Activated T-helper 17 cell treated with anti-CD3 and anti-CD28 coated beads, Interleukin-2, amount 50 U/mL, for 72 hours (primary cell): ENCODE measurements around the gene UGDH. TPM values are rescaled to one million over a fixed set of nuclear protein-coding genes. Genes with fewer than 3 reads are reported as not detected.
"Not testable (repeated sequence)": the region's sequence is repeated elsewhere in the genome, so short reads cannot be mapped to it uniquely, and the experiment has no call there.

Source experiments
- ATAC-seq: fragments of 150-1000 bp; cut with Tn5 transposase; replicated peaks from 2 replicates; pipeline ENCODE4 v1.10.0; 2021; ENCODE audit warnings: mild to moderate bottlenecking, moderate library complexity
- H3K27ac Mint-ChIP-seq: one replicate; pipeline ENCODE4 v1.8.0; 2022; ENCODE audit warnings: mixed read lengths
- H3K27me3 Mint-ChIP-seq: one replicate; pipeline ENCODE4 v1.8.0; 2022; ENCODE audit warnings: mixed read lengths
- H3K36me3 Mint-ChIP-seq: one replicate; pipeline ENCODE4 v1.8.0; 2022; ENCODE audit warnings: low read depth, mild to moderate bottlenecking, mixed read lengths
- H3K4me1 Mint-ChIP-seq: one replicate; pipeline ENCODE4 v1.8.0; 2022; ENCODE audit warnings: mixed read lengths
- H3K4me3 Mint-ChIP-seq: one replicate; pipeline ENCODE4 v1.8.0; 2022; ENCODE audit warnings: mild to moderate bottlenecking, mixed read lengths
- H3K9me3 Mint-ChIP-seq: one replicate; pipeline ENCODE4 v1.8.0; 2022; ENCODE audit warnings: mixed read lengths
- total RNA-seq, 2 donors: library from RNA; stranded (reverse); gene quantifications; one replicate each; pipeline ENCODE4 v1.2.3, GENCODE V29; 2022

The UGDH gene
- 10 to 100 TPM; 31.1 to 31.3 TPM for total RNA-seq

DNA sequence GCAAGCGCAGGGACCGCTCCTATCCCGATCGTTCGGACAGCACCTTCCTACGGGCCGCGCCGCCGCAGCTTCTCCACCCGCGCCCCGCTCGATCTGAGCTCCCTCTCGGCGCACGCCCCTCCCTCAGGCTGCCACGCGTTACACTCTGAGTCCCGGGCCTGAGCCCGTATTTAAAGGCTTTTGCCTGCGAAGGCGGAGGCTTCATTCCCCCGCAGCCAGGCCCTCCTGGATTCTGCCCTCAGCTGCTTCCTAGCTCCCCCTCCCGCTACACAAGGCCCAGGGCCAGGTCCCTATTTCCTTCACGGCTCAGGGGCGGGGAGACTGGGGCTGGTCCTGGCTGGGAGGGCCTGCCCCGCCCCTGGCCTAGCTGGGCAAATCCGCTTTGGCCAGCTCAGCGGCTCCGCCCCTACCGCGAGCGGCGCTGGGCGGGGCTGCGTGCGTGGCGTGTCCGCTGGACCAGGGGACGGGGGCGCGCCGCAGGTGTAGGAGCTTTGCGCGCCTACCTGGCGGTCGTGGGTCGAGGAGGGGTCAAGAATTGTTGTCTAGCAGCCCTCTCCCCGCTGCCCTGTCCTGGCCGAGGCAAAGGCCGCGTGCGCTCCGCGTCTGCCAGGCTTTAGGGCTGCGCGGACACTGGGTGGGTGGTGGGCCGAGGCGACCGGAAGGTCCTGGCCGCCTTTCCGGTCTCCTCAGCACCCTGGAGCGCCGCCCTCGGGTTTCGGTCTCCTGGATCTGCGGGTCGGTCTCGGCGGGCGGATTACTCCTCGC, at the start of gene UGDH:
Gene UGDH, minus strand, starts transcription at position 144 of the 765 bp plus-strand sequence. CDS start 5,927 bp downstream, outside the sequence.
- Mint-ChIP-seq H3K27me3 (no peaks in the 10 kb centered on the region), H3K4me1 (peaks cover 11% of the 10 kb centered on the region), H3K27ac (peak within 1 kb of the TSS; percentile 96), H3K4me3 (peak within 1 kb of the TSS; percentile 96), H3K36me3 (no peaks in the 10 kb centered on the region), H3K9me3 (peaks cover 8% of the 10 kb centered on the region)
- peak; percentile 99 for ATAC-seq

DNA sequence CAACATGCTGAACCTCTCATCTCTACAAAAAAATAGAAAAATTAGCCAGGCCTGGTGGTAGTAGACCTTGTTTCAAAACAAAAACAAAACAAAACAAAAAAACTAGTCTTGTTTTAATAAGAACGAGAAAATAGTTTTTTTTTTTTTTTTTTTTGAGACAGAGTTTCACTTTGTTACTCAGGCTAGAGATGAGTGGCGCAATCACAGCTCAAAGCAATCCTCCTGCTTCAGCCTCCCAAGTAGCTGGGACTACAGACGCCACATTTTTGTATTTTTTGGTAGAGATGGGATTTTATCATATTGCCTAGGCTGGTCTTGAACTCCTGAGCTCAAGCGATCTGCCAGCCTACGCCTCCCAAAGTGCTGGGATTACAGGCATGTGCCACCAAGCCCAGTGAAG, 47.7 kb upstream of the UGDH start:
- H3K36me3 Mint-ChIP-seq, result no peaks in the 10 kb centered on the region
- ATAC-seq, result peak; percentile 35

DNA sequence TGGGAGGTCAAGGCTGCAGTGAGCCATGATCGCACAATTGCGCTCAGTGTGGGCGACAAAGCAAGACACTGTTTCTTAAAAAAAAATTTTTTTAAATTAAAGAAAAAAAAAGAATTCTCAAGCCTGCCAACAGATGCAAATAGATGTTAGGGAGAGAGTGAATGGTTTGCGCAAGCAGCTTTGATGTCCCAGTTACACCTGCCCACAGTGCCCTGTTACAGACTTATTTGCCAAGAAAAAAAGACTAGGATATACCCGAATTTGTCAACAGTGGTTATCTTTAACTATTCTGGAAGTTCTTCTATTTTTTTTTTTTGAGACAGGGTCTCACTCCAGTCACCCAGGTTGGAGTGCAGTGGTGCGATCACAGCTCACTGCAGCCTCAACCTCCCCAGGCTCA, 44.3 kb upstream of the UGDH start:
- H3K4me1 Mint-ChIP-seq, result no peaks in the 10 kb centered on the region
- H3K36me3 Mint-ChIP-seq, result no peaks in the 10 kb centered on the region

More for the DNA sequence above, 47.7 kb upstream of the UGDH start:
- Mint-ChIP-seq H3K27ac (no peak overlapping the region), H3K9me3 (no peaks in the 10 kb centered on the region), H3K4me1 (no peaks in the 10 kb centered on the region), H3K27me3 (no peaks in the 10 kb centered on the region), H3K4me3 (no peak overlapping the region)

DNA sequence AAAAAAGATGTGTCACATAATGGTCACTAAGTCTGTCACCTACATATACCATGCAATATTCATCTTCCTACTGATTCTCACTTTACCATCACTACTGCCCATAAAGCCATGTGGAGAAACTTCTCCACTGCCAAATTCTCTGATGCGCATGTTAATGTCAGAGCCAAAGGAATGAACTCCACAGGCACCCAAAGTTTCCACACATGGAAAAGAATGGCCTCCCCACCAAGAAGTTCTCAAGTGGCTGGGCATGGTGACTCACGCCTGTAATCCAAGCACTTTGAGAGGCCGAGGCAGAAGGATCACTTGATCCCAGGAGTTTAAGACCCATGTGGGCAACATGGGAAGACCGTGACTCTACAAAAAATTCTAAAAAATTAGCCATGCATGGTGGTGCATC, 43.8 kb upstream of the UGDH start:
- Mint-ChIP-seq H3K9me3 (no peaks in the 10 kb centered on the region), H3K4me1 (peaks cover 3% of the 10 kb centered on the region), H3K36me3 (no peaks in the 10 kb centered on the region), H3K27ac (no peak overlapping the region), H3K27me3 (no peaks in the 10 kb centered on the region), H3K4me3 (no peak overlapping the region)
- no peak for ATAC-seq

More for the DNA sequence above, 44.3 kb upstream of the UGDH start:
- Mint-ChIP-seq H3K9me3 (no peaks in the 10 kb centered on the region), H3K27me3 (no peaks in the 10 kb centered on the region), H3K4me3 (no peak overlapping the region), H3K27ac (no peak overlapping the region)
- no peak for ATAC-seq

DNA sequence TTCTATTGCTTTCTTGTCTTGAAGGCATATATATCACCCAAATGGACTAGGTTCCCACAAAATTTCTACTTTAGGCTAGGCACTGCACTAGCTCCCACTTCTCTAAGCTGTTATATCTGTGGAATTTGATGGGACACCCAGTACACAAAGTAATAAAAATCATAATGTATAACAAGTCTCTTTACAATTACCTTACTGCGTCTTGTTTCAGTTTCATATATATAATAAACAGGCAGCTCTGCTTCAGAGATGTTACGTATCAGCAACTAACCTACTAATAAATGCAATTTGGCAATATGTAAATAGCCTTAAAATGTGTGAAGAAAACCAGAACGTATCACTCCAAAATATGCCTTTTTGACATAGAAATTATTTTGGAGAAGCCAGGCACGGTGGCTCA, 42.0 kb upstream of the UGDH start:
- H3K4me1 Mint-ChIP-seq, result peaks cover 4% of the 10 kb centered on the region

DNA sequence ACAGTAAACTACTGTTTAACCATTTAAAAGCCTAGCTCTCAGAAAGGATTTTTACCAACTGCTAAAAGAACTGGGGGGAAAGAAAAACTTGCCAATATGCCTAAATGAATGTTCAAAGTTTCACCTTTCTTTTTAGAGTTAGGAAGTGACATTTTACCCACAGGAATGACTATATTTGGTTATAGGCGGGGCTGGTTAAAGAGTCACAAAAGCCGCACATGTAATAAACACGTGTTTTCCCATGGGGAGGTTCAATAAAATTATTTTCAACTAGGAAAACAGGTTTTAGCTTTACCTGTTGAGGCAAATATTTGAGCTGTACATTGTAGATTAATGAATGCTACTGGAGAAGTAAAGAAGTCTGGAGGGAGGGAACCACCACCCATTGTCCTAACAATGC, 41.6 kb upstream of the UGDH start:
- no peaks in the 10 kb centered on the region for H3K36me3 Mint-ChIP-seq
- H3K9me3 Mint-ChIP-seq, result no peaks in the 10 kb centered on the region
- H3K4me3 Mint-ChIP-seq, result peak overlapping the region; percentile 8
- H3K4me1 Mint-ChIP-seq, result peaks cover 4% of the 10 kb centered on the region
- no peaks in the 10 kb centered on the region for H3K27me3 Mint-ChIP-seq
- peak; percentile 56 for ATAC-seq
- H3K27ac Mint-ChIP-seq, result no peak overlapping the region

More for the DNA sequence above, 42.0 kb upstream of the UGDH start:
- no peak for ATAC-seq
- Mint-ChIP-seq H3K4me3 (peak overlapping the region; percentile 8), H3K27me3 (no peaks in the 10 kb centered on the region), H3K9me3 (no peaks in the 10 kb centered on the region), H3K36me3 (no peaks in the 10 kb centered on the region), H3K27ac (no peak overlapping the region)

DNA sequence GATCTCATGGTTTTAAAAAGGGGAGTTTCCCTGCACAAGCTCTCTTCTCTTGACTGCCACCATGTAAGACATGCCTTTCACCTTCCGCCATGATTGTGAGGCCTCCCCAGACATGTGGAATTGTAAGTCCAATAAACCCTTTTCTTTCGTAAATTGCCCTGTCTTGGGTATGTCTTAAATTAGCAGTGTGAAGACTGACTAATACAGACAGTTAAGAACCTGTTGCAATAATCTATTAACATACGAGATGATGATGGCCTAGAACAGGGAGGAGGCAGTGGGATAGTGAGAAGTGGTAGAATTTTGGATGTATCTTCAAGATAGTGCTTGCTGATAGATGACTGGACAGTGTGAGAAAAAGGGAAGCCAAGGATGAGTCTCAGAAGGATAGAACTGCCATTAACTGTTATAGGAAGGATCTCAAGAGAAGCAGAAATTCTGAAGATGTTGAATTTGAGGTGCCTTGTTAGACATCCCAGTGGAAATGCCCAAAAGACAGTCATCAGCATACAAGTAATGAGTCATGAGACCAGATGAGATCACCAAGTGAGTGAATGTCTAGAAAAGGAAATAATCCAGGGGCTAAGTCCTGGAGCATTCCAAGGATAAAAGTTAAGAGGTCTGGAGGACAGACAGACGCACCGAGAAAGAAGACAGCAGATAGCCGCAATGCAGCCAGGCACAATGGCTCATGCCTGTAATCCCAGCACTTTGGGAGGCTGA, 38.8 kb upstream of the UGDH start:
- H3K9me3 Mint-ChIP-seq, result no peaks in the 10 kb centered on the region
- ATAC-seq, result no peak
- H3K27me3 Mint-ChIP-seq, result no peaks in the 10 kb centered on the region
- no peak overlapping the region for H3K27ac Mint-ChIP-seq
- H3K4me1 Mint-ChIP-seq, result peaks cover 4% of the 10 kb centered on the region
- no peak overlapping the region for H3K4me3 Mint-ChIP-seq
- no peaks in the 10 kb centered on the region for H3K36me3 Mint-ChIP-seq

DNA sequence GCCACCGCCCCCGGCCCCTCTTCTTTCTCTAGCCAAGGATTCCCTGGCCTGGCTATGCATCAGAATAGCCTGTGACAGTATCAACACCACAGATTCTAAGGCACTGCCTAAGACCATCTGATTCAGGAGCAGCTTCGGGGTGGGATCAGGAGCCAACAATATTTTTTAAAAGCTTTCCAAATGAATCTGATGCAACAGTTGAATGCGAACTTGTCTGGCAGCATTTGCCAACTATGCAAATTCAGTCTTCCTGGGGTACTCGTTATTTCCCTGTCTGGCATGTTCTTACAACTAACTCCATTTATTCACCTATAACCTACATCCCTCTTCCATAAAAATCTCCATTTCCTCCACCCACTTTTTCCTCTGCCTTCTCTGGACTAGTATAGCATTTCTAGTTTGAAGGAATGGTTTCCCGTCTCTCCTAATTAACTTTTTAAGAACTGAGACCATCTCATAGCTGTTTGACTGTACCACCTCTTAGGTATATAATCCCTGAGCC, 36.2 kb upstream of the UGDH start:
- Mint-ChIP-seq H3K9me3 (no peaks in the 10 kb centered on the region), H3K36me3 (no peaks in the 10 kb centered on the region), H3K27ac (peak overlapping the region; percentile 58), H3K27me3 (no peaks in the 10 kb centered on the region), H3K4me1 (peaks cover 4% of the 10 kb centered on the region), H3K4me3 (no peak overlapping the region)
- ATAC-seq, result no peak

DNA sequence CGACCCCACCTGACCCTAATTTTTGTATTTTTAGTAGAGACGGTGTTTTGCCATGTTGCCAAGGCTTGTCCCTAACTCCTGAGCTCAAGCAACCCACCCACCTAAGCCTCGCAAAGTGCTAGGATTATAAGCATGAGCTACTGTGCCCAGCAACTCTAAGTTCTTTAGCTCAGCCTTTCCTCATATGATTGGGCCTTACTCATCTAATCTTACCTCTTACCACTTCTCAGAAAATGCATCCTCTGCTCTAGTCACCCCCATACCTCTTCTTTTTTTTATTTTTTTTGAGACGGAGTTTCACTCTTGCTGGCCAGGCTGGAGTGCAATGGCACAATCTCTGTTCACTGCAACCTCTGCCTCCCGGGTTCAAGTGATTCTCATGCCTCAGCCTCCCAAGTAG, 35.6 kb upstream of the UGDH start:
- no peaks in the 10 kb centered on the region for H3K27me3 Mint-ChIP-seq
- ATAC-seq, result peak; percentile 35
- H3K4me3 Mint-ChIP-seq, result no peak overlapping the region
- no peaks in the 10 kb centered on the region for H3K36me3 Mint-ChIP-seq
- peaks cover 4% of the 10 kb centered on the region for H3K4me1 Mint-ChIP-seq
- no peaks in the 10 kb centered on the region for H3K9me3 Mint-ChIP-seq
- H3K27ac Mint-ChIP-seq, result no peak overlapping the region

DNA sequence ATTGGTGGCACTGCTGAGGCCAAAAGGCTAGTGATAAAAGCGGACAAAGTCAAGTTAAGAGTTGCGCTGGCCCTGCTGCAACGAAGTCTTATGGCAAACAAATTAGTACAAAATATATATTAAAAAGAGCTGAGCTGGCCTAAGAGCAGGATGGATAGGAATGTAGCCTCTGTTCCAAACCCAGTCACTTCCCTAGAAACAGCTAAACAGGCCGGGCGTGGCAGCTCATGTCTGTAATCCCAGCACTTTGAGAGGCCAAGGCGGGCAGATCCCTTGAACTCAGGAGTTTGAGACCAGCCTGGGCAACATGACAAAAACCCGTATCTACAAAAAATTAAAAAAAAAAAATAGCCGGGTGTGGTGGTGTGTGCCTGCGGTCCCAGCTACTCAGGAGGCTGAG, 32.4 kb upstream of the UGDH start:
- no peaks in the 10 kb centered on the region for H3K9me3 Mint-ChIP-seq
- no peak for ATAC-seq
- no peaks in the 10 kb centered on the region for H3K27me3 Mint-ChIP-seq
- no peaks in the 10 kb centered on the region for H3K4me1 Mint-ChIP-seq
- peaks cover 7% of the 10 kb centered on the region for H3K36me3 Mint-ChIP-seq
- H3K27ac Mint-ChIP-seq, result no peak overlapping the region
- no peak overlapping the region for H3K4me3 Mint-ChIP-seq

DNA sequence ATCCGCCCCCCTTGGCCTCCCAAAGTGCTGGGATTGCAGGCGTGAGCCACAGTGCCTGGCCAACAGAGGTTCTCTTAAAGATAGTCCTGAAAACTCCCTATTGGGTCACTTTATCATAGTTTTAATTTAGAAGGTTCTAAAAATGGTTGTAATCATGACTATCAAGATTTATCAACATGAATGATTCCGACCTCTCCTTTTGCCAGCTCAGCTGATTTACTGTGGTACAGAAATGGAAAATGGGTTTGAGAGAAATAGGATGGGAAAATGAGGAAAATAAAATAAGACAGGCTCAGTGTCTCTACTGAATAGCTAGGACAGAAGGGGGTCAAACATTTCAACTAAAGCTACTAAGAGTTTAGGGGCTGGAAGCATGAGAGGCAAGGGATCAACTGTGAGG, 28.2 kb upstream of the UGDH start:
- Mint-ChIP-seq H3K36me3 (peaks cover 7% of the 10 kb centered on the region), H3K4me1 (no peaks in the 10 kb centered on the region), H3K4me3 (no peak overlapping the region), H3K27me3 (no peaks in the 10 kb centered on the region), H3K9me3 (no peaks in the 10 kb centered on the region), H3K27ac (no peak overlapping the region)
- no peak for ATAC-seq

DNA sequence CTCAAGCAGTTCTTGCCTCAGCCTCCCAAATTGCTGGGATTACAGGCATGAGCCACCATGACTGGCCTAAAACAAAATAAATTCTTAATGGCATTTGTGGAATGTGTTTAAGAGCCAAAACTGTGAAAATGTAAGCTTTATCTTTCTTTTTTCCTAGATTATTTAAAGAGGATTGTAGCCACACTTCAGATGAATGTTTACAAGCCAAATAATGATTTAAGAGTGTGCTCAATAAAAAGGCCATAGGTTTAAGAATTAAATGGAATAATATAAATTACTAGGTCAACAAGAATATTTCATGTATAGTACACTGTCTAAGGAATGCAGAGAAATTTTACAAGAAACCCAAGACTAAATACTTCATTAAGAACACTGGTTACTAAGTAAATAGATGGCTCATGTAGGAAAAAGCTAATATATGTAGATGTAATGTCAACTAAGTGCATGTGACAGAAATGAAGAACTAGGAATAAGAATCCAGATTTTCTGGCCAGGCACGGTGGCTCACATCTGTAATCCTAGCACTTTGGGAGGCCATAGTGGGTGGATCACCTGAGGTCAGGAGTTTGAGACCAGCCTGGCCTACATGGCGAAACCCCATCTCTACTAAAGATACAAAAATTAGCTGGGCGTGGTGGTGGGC, 21.3 kb upstream of the UGDH start:
- no peak overlapping the region for H3K4me3 Mint-ChIP-seq
- no peak overlapping the region for H3K27ac Mint-ChIP-seq
- no peaks in the 10 kb centered on the region for H3K27me3 Mint-ChIP-seq
- H3K36me3 Mint-ChIP-seq, result no peaks in the 10 kb centered on the region
- no peaks in the 10 kb centered on the region for H3K4me1 Mint-ChIP-seq
- ATAC-seq, result no peak
- H3K9me3 Mint-ChIP-seq, result no peaks in the 10 kb centered on the region

DNA sequence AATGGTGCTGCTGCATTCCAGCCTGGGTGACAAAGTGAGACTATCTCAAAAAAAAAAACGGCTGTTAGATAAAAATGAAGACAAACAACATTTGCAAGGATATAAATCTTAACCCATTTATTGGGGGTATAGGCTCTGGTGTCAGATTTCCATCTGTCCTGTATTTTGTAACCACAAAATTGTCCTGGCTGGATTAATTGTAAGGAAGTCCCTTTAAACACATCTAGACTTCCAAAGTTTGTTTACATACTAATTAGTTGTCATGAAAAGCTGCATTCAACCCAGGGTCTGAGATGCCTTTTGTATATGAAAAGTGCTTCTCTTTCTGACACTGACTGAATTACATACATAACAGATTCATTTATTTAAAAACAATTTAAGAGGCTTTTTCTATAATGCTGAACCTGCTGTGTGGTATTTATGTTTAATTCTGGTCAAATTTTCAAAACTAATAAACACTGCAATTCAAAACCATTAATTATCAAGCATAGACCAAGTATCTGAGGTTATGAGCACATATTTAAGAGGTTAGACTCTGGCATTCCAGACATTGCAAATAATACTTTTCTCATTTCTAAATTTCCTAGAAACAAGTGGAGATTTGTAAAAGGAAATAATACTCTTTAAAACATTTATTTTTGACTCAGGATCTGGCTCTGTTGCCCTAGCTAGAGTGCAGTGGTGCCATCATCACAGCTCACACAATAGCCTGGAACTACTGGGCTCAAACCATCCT, 17.5 kb upstream of the UGDH start:
- ATAC-seq, result no peak
- Mint-ChIP-seq H3K4me1 (no peaks in the 10 kb centered on the region), H3K4me3 (no peak overlapping the region), H3K36me3 (no peaks in the 10 kb centered on the region), H3K27ac (no peak overlapping the region), H3K9me3 (no peaks in the 10 kb centered on the region), H3K27me3 (no peaks in the 10 kb centered on the region)

DNA sequence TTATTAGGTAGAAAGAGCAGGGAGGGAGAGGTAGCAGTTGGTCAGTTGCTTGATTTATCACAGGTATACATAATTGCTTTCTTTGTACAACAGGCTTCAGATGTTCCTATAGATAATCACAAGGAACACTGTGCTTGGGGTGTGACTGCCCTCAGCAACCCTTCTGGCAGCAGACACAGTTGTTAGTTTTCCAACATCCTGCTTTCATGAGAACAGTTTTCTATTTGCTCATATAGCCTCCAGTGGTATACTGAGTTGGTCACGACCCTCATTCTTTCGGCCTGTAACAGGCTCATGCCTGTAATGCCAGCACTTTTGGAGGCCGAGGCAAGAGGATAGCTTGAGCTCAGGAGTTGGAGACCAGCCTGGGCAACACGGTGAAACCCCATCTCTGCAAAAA, 16.8 kb upstream of the UGDH start:
- H3K27ac Mint-ChIP-seq, H3K4me1 Mint-ChIP-seq, ATAC-seq, H3K36me3 Mint-ChIP-seq, H3K27me3 Mint-ChIP-seq, H3K9me3 Mint-ChIP-seq, H3K4me3 Mint-ChIP-seq: not testable (repeated sequence)
